Measurements from ENCODE around the gene SEZ6L. TPM values are rescaled to one million over a fixed set of nuclear protein-coding genes. Genes with fewer than 3 reads are reported as not detected.

The SEZ6L gene
- total RNA-seq, 1 experiment from 2014 or later = 0.13 TPM

- H4K20me1 ChIP-seq (ENCODE audit: control insufficient read depth, insufficient read depth, insufficient read length) = no peaks in the 10 kb centered on the region
- no peaks in the 10 kb centered on the region for H3K27me3 ChIP-seq (ENCODE audit: insufficient read depth, low read length)
- H2BK12ac ChIP-seq (ENCODE audit: insufficient read length, low read depth, low read length) = no peak overlapping the region
- no peaks in the 10 kb centered on the region for H3K36me3 Mint-ChIP-seq (ENCODE audit: insufficient read depth in 1 of 3, low read depth in 3 of 3)
- TF ChIP-seq, protein P1, sequence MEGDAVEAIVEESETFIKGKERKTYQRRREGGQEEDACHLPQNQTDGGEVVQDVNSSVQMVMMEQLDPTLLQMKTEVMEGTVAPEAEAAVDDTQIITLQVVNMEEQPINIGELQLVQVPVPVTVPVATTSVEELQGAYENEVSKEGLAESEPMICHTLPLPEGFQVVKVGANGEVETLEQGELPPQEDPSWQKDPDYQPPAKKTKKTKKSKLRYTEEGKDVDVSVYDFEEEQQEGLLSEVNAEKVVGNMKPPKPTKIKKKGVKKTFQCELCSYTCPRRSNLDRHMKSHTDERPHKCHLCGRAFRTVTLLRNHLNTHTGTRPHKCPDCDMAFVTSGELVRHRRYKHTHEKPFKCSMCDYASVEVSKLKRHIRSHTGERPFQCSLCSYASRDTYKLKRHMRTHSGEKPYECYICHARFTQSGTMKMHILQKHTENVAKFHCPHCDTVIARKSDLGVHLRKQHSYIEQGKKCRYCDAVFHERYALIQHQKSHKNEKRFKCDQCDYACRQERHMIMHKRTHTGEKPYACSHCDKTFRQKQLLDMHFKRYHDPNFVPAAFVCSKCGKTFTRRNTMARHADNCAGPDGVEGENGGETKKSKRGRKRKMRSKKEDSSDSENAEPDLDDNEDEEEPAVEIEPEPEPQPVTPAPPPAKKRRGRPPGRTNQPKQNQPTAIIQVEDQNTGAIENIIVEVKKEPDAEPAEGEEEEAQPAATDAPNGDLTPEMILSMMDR (conservative IDR thresholded peaks at IDR 0.05) = peak; percentile 40; the same call in 2 of the 3 replicates
- peak overlapping the region; percentile 35 for H3K4me2 ChIP-seq (ENCODE audit: insufficient read depth, insufficient read length, low read length)
- H3K4me1 ChIP-seq (ENCODE audit: insufficient read depth, low read length) = no peaks in the 10 kb centered on the region
- no peak overlapping the region for H2AFZ ChIP-seq (ENCODE audit: low read length)
- H3K23me2 ChIP-seq (ENCODE audit: insufficient read length, low read depth, low read length, poor library complexity, severe bottlenecking) = no peaks in the 10 kb centered on the region
- H3K27ac ChIP-seq (ENCODE audit: insufficient read length, low read depth, low read length) = no peak overlapping the region
- no peak overlapping the region for H3K27ac Mint-ChIP-seq
- no peak overlapping the region for H2BK120ac ChIP-seq (ENCODE audit: low read depth, low read length, poor library complexity, severe bottlenecking)
- H3K4me1 Mint-ChIP-seq = peaks cover 4 to 13% of the 10 kb centered on the region in 2 experiments
- H3K4me3 Mint-ChIP-seq = peak overlapping the region in 1 of 2 experiments; percentile 6; a peak in 2 of 5 replicates
- H4K91ac ChIP-seq (ENCODE audit: insufficient read length, low read depth, low read length) = no peak overlapping the region
- H2BK5ac ChIP-seq (ENCODE audit: insufficient read length, low read length) = no peak overlapping the region
- H3K18ac ChIP-seq (ENCODE audit: insufficient read length, low read depth, low read length) = no peak overlapping the region
- no peaks in the 10 kb centered on the region for H3K9me3 ChIP-seq (ENCODE audit: control insufficient read depth, low read depth, low read length)
- H2BK15ac ChIP-seq (ENCODE audit: low read depth, low read length) = no peak overlapping the region
- no peak overlapping the region for H3K56ac ChIP-seq (ENCODE audit: insufficient read length, low read depth, low read length)
- H3K9ac ChIP-seq (ENCODE audit: extremely low read depth, insufficient read length, low read length) = no peak overlapping the region
- peaks cover 50% of the 10 kb centered on the region for H3K27me3 Mint-ChIP-seq (ENCODE audit: low read depth)
- no peaks in the 10 kb centered on the region for H3K9me3 Mint-ChIP-seq
- no peak overlapping the region for H3K23ac ChIP-seq (ENCODE audit: insufficient read length, low read depth, low read length)
- no peak overlapping the region for H3T11ph ChIP-seq (ENCODE audit: low read length)
- DNase-seq = peak; percentile 47
- no peaks in the 10 kb centered on the region for H3K79me2 ChIP-seq (ENCODE audit: insufficient read depth, low read length)
- H3K79me1 ChIP-seq (ENCODE audit: insufficient read depth, low read depth, low read length, poor library complexity, severe bottlenecking) = no peaks in the 10 kb centered on the region
- H3K14ac ChIP-seq (ENCODE audit: insufficient read depth, low read length) = no peak overlapping the region
- WGBS (ENCODE audit: extremely low coverage, insufficient read length, low lambda C conversion rate) = no CpG with 5 or more reads among the region's 15 CpGs
- no peak overlapping the region for H4K8ac ChIP-seq (replicated peaks; ENCODE audit: insufficient read length, low read depth, low read length)
- no peak overlapping the region for H4K5ac ChIP-seq (ENCODE audit: insufficient read length, low read depth, low read length)
- no peak overlapping the region for H3K4ac ChIP-seq (ENCODE audit: low read depth, low read length)
- H2BK20ac ChIP-seq (ENCODE audit: low read depth, low read length, poor library complexity, severe bottlenecking) = no peak overlapping the region
- no peak overlapping the region for H2AK5ac ChIP-seq (ENCODE audit: insufficient read length, low read length)
These were observed 208.0 kb downstream of the SEZ6L start for GRCh38 chr22:26377170-26377830.
